GM18519 (cell line): ENCODE results near the gene OXT.
"Not testable (repeated sequence)": the region's sequence is repeated elsewhere in the genome, so short reads cannot be mapped to it uniquely, and the experiment has no call there.

Experiments
- ATAC-seq: cut with Tn5 transposase; IDR thresholded peaks from one replicate; pipeline ENCODE4 v1.9.1; 2021; ENCODE audit warnings: mild to moderate bottlenecking, moderate library complexity; ENCODE audit not compliant: unreplicated experiment, low FRiP score

Gene OXT

DNA sequence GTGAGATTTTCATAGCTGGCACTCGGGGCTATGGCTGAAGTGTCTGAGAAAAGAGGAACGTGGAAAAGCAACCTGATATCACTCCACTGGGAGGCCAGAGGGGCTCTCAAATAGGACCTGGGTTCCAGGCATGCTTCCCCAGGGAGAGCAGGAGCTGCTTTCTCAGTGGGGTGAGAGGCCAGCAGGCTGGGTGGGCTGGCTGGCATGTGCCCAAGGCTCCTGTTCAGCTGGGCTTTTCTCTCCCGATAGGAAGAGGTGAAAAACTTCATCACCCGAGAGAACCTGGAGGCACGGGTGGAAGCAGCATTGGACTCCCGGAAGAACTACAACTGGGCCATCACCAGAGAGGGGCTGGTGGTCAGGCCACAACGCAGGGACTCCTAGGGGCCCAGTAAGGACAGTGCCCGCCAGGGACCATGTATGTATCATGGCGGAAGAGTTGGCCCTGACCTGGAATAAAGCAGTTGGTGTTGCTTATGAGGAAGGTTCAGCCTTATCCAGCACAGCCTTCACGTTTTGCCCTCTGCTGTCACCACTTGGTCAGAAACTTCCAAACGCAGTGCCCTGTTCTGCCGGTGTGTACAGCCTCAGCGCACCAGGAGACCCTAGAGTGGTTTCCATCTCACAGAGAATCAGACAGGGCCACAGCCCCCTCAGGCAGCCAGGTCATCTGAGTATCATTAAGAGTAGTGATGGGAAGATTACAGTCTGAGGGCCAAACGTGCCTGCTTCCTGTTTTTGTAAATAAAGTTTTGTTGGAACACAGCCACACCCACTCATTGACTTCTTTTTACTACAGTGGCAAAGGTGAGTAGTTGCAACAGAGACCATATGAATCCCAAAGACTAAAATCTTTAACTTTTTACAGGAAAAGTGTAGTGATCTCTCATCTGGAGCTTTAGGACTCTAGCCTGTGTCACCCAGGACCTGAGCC lies 23.7 kb upstream of the OXT start:
- ATAC-seq = no peak

DNA sequence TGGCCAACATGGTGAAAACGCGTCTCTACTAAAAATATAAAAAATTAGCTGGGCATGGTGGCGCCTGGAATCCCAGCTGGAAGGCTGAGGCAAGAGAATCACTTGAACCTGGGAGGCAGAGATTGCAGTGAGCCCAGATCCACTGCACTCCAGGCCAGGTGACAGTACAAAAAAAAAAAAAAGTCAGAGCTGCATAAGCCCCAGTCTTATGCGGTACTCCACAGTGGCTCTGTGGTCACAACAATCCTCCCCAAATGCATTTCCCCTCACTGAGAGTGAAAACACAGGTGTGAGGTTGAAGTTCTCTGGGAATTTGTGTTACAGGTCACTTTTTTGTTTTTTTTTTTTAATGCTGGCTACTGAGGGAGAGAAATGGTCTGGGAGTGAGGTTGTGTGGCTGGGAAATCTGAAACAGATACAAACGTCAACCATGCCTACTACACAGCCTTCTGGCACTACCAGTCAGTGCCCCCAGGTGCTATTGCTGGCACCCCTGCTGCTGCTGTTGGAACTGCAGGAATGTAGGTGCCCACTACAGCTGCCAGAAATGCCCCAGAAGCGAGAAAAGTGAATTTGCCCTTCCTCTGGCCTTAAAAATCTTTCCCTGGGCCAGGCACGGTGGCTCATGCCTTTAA lies 19.9 kb upstream of the OXT start:
- ATAC-seq = no peak

DNA sequence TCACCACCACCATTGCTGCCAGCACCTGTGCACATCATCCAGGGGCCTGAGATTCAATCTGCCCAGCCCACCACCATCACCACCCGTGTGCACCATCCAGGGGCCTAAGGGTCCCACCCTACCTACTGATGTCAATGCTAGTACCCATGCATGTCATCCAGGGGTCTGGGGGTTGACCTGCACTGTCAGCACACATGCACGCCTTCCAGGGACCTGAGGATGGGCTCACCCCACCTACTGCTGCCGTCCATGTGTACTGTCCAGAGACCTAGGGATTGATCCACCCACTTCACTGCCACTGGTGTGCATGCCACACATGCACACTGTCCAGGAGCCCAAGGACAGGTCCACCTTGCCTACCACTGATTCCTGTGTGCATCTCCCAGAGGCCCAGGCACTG lies 11.9 kb upstream of the OXT start:
- no peak for ATAC-seq

DNA sequence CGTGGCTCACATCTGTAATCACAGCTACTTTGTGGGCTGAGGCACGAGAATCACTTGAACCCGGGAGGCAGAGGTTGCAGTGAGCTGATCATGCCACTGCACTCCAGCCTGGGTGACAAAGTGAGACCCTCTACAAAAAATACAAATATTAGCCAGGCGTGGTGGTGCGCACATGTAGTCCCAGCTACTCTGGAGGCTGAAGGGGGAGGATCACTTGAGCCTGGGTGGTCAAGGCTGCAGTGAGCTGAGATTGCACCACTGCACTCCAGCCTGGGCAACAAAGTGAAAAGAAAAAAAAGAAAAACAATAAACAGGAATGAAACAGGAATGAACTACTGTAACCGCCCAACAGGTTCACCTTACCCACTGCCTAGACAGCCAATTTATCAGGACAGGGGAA lies 7.3 kb upstream of the OXT start:
- ATAC-seq = not testable (repeated sequence)

- ATAC-seq = no peak
These were observed 4.0 kb upstream of the OXT start for GRCh38 chr20:3067139-3068014.

DNA sequence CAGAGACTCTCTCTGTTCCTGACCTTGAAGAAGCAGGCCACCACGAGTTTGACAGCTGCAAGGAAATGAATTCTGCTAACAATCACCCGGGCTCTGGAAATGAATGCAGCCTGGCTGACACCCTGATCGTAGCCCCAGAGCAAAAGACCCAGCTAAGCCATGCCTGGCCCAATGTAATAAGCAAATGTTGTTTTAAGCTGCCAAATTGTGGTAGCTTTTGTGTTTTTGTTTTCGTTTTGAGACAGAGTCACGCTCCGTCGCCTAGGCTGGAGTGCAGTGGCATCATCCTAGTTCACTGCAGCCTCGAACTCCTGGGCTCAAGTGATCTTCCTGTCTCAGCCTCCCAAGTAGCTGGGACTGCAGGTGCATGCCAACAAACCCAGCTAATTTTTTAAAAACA lies 3.3 kb upstream of the OXT start:
- ATAC-seq = no peak

GRCh38 chr20:3068986-3069900 lies 2.2 kb upstream of the OXT start:
- no peak for ATAC-seq

DNA sequence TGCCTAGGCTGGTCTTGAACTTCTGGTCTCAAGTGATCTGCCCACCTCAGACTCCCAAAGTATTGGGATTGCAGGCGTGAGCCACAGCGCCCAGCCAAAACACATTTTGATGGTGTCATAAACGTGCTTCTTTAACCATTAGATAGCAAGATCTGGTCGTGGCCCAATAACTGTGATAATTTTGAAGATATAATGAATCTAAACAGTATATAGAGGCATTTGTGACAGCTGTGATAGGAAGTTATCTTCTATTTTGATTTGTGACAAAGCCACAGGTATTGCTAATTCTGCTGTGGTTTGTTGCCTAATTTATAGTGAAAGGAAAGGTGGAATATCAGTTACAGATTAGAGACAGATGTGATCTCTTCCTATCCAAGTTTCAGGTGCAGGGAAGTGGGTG lies 695 bp upstream of the OXT start:
- ATAC-seq = no peak

DNA sequence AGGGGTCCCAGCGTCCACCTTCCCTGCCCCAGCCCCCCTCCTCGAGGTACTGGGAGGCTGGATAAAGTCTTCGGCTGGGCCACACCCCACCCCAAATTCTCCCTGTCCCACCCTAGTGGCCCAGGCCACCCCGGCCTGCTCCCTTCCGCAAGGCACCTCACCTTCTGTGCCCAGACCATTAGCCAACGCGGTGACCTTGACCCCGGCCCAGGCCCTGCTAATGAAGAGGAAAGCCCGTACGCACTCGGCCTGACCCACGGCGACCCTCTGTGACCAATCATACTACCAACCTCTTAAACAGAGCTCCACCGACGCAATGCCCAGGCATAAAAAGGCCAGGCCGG lies 182 bp upstream of the OXT start:
- no peak for ATAC-seq

GRCh38 chr20:3072530-3073250 lies 1.3 kb downstream of the OXT start:
- ATAC-seq = no peak

DNA sequence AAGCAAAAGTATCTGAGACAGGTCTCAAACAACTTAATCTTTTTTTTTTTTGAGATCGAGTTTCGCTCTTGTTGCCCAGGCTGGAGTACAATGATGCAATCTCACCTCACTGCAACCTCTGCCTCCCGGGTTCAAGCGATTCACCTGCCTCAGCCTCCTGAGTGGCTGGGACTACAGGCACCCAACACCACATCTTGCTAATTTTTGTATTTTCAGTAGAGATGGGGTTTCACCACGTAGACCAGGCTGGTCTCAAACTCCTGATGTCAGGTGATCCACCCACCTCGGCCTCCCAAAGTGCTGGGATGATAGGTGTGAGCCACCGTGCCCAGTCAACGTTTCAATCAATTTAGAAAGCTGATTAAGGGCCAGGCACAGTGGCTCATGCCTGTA lies 1.8 kb downstream of the OXT start:
- not testable (repeated sequence) for ATAC-seq

DNA sequence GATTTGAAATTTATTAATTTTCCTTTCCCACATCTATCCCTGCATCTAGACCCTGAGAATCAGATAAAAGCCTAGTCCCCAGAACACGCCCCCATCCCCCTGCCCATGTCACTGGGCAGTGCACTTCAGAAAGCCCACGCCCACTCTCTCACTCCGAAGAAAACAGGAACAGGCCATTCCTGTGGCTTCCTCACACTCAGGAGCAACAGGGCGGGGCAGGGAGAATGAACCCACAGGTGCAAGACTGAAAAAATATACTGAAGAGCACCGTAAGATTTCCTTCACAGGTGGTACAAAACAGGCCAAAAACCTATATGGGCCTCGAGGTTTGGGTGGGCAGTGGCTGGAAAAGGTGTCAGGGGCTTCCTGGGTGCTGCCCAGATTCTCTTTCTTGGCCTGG lies 3.4 kb downstream of the OXT start:
- ATAC-seq = no peak

- not testable (repeated sequence) for ATAC-seq
These were observed 3.9 kb downstream of the OXT start for GRCh38 chr20:3075315-3075714.

DNA sequence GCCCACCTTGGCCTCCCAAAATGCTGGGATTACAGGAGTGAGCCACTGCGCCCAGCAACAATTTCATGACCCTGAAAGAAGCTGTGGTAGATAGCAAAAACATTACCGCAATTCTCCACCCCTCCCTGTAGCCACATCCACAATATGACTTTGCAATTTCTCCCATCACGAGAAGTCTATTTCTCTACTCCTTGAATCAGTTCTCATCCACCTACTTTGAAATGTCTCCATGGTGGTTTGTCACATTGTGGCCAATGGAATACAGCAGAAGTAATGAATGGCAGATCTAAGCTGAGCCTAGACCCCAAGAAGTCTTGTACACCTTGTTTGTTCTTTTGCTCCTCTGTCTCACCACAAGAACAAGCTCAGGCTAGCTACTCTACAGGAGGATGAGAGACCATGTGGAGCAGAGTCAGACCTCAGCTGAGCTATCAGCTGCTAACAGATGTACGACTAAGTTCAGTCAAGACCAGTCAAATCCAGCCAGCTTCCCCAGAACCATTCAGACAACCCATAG lies 6.3 kb downstream of the OXT start:
- no peak for ATAC-seq

- no peak for ATAC-seq
These were observed 9.5 kb downstream of the OXT start for GRCh38 chr20:3080939-3081388.

DNA sequence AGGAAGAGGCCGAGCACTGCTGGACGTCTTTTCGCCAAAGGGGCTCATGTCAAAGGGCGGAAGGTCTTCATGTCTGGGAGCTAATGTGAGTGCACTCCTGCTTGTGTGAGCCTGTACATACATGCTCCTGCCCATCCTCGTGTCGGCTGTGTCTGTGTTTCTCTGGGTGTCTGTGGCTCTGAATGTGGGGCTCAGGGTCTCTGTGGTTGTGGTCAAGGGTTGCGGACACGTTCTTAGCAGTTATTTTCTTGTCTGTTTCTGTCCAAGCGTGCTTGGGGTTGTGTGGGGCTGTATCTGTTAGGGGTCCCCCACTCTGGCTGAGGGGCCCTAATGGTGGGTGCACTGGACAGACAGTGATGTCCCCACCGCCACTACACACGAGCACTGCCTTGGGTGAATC lies 10.2 kb downstream of the OXT start:
- ATAC-seq = no peak

GRCh38 chr20:3082306-3082951 lies 11.0 kb downstream of the OXT start:
- ATAC-seq = no peak
